WTC11 (cell line): Measurements from ENCODE around the gene TMEM54. TPM values are rescaled to one million over a fixed set of nuclear protein-coding genes. Genes with fewer than 3 reads are reported as not detected.
A peak's percentile ranks its signal among the peaks of the same experiment; 100 is the strongest.

Source experiments
- ATAC-seq: fragments of 200-7000 bp; cut with Tn5 transposase; 2 replicates; pipeline ENCODE4 v1.10.0; 2021; ENCODE audit warnings: mild to moderate bottlenecking, moderate library complexity
- CTCF ChIA-PET: fragments of 300-600 bp; sonication (Branson Sonifier 250); formaldehyde crosslinking; loops from one replicate; lab custom pipeline; 2021; ENCODE audit warnings: antibody characterized with exemption; lab: Charles Lee
- POLR2A ChIA-PET: fragments of 350-600 bp; sonication (Branson Sonifier 250); formaldehyde crosslinking; loops from one replicate; lab custom pipeline; 2021; ENCODE audit warnings: antibody characterized with exemption; lab: Charles Lee
- DNase-seq: peaks from one replicate; pipeline ENCODE4 v3.0.0; 2021; ENCODE audit warnings: low spot score
- H3K27ac Mint-ChIP-seq: 2 replicates; pipeline ENCODE4 v1.8.0; 2021; ENCODE audit warnings: mixed read lengths
- H3K27me3 Mint-ChIP-seq: 2 replicates; pipeline ENCODE4 v1.8.0; 2021; ENCODE audit warnings: low read depth, mild to moderate bottlenecking, moderate library complexity, mixed read lengths
- H3K36me3 Mint-ChIP-seq: 2 replicates; pipeline ENCODE4 v1.8.0; 2021; ENCODE audit warnings: mixed read lengths
- H3K4me1 Mint-ChIP-seq: 2 replicates; pipeline ENCODE4 v1.8.0; 2022; ENCODE audit warnings: mixed read lengths
- H3K4me3 Mint-ChIP-seq: 2 replicates; pipeline ENCODE4 v1.8.0; 2021; ENCODE audit warnings: mild to moderate bottlenecking, moderate library complexity, mixed read lengths
- H3K9me3 Mint-ChIP-seq: 2 replicates; pipeline ENCODE4 v1.8.0; 2021; ENCODE audit warnings: mixed read lengths
- ATF3 ChIP-seq: sonication (generic); formaldehyde crosslinking; conservative IDR thresholded peaks from 2 replicates; pipeline ENCODE4 v1.8.1; 2022; ENCODE audit warnings: mild to moderate bottlenecking, missing genetic modification reagents
- FOXP1 ChIP-seq: sonication (generic); formaldehyde crosslinking; IDR thresholded peaks from 2 replicates; pipeline ENCODE4 v1.8.0; 2022; ENCODE audit warnings: missing genetic modification reagents, mild to moderate bottlenecking, moderate library complexity, borderline replicate concordance
- HMGA2 ChIP-seq: fragments of 250-450 bp; sonication (Bioruptor Pico); IDR thresholded peaks from 2 replicates; pipeline ENCODE4 v1.4.0; 2021; ENCODE audit warnings: mild to moderate bottlenecking, moderate library complexity
- JAZF1 ChIP-seq: fragments of 250-450 bp; sonication (Bioruptor Pico); IDR thresholded peaks from 2 replicates; pipeline ENCODE4 v1.9.0; 2021; ENCODE audit warnings: moderate library complexity, mild to moderate bottlenecking, inconsistent platforms
- NFE2L1 ChIP-seq: sonication (generic); formaldehyde crosslinking; IDR thresholded peaks from 2 replicates; pipeline ENCODE4 v1.8.1; 2023; ENCODE audit warnings: missing genetic modification reagents
- PREB ChIP-seq: sonication (generic); formaldehyde crosslinking; IDR thresholded peaks from 2 replicates; pipeline ENCODE4 v1.8.1; 2022; ENCODE audit warnings: mild to moderate bottlenecking, missing genetic modification reagents, moderate library complexity, borderline replicate concordance
- RELA ChIP-seq: sonication (generic); formaldehyde crosslinking; IDR thresholded peaks from 2 replicates; pipeline ENCODE4 v1.8.1; 2022; ENCODE audit warnings: missing genetic modification reagents, mild to moderate bottlenecking, borderline replicate concordance
- SOX15 ChIP-seq: fragments of 250-450 bp; sonication (Bioruptor Pico); IDR thresholded peaks from 2 replicates; pipeline ENCODE4 v1.9.0; 2021; ENCODE audit warnings: mild to moderate bottlenecking
- STAT6 ChIP-seq: sonication (generic); formaldehyde crosslinking; conservative IDR thresholded peaks from 2 replicates; pipeline ENCODE4 v1.8.1; 2023; ENCODE audit warnings: mild to moderate bottlenecking, low read depth, missing genetic modification reagents, moderate library complexity
- TCF7 ChIP-seq: sonication (generic); formaldehyde crosslinking; IDR thresholded peaks from 2 replicates; pipeline ENCODE4 v1.8.0; 2022; ENCODE audit warnings: mild to moderate bottlenecking, low read depth, missing genetic modification reagents, moderate library complexity
- TP53 ChIP-seq: sonication (generic); formaldehyde crosslinking; IDR thresholded peaks from 2 replicates; pipeline ENCODE4 v1.8.1; 2023; ENCODE audit warnings: mild to moderate bottlenecking, missing genetic modification reagents
- USF1 ChIP-seq: sonication (generic); formaldehyde crosslinking; IDR thresholded peaks from 2 replicates; pipeline ENCODE4 v1.8.0; 2022; ENCODE audit warnings: mild to moderate bottlenecking, missing genetic modification reagents
- USF2 ChIP-seq: sonication (generic); formaldehyde crosslinking; IDR thresholded peaks from 2 replicates; pipeline ENCODE4 v1.8.1; 2023; ENCODE audit warnings: mild to moderate bottlenecking, missing genetic modification reagents, moderate library complexity
- ZMAT4 ChIP-seq: fragments of 250-450 bp; sonication (Bioruptor Pico); IDR thresholded peaks from 2 replicates; pipeline ENCODE4 v1.9.0; 2021; ENCODE audit warnings: mild to moderate bottlenecking
- ZNF281 ChIP-seq: sonication (generic); formaldehyde crosslinking; IDR thresholded peaks from 2 replicates; pipeline ENCODE4 v1.8.0; 2023; ENCODE audit warnings: mild to moderate bottlenecking, missing genetic modification reagents
- ZNF425 ChIP-seq: fragments of 250-450 bp; sonication (Bioruptor Pico); conservative IDR thresholded peaks from 2 replicates; pipeline ENCODE4 v1.9.0; 2021; ENCODE audit warnings: mild to moderate bottlenecking
- ZNF671 ChIP-seq: fragments of 250-450 bp; sonication (Bioruptor Pico); IDR thresholded peaks from 2 replicates; pipeline ENCODE4 v1.8.0; 2021; ENCODE audit warnings: mild to moderate bottlenecking
- total RNA-seq: library from RNA; stranded (reverse); gene quantifications from 3 replicates; pipeline ENCODE4 v1.2.3, GENCODE V29; 2021

The TMEM54 gene
- total RNA-seq, 1 experiment from 2014 or later = 20.7 TPM

- peak; percentile 98 for TF ChIP-seq ZNF281 (CRISPR knock-in tag)
- peak; percentile 95 for TF ChIP-seq PREB
- peak; percentile 92; the same call in 1 of the 2 replicates for TF ChIP-seq STAT6 (CRISPR knock-in tag)
- peak; percentile 66 for TF ChIP-seq USF2 (CRISPR knock-in tag)
- no peak for TF ChIP-seq SOX15 (CRISPR knock-in tag)
- TF ChIP-seq ZMAT4 = no peak
- TF ChIP-seq NFE2L1 (CRISPR knock-in tag) = peak; percentile 86
- TF ChIP-seq JAZF1 = no peak
- TF ChIP-seq USF1 (CRISPR knock-in tag) = peak; percentile 90
- TF ChIP-seq ATF3 (CRISPR knock-in tag) = peak; percentile 82; the same call in 1 of the 2 replicates
- no peak for TF ChIP-seq HMGA2 (CRISPR knock-in tag)
These were observed 15.0 kb downstream of the TMEM54 start, which contains the start of gene HPCA (continued) for GRCh38 chr1:32886004-32886827.

GRCh38 chr1:32885676-32886003 lies 15.5 kb downstream of the TMEM54 start:
- DNase-seq (no peak), ATAC-seq (no peak)
- TF ChIP-seq RELA (CRISPR knock-in tag) (no peak), ZNF671 (CRISPR knock-in tag) (no peak), TCF7 (no peak), FOXP1 (CRISPR knock-in tag) (no peak), TP53 (CRISPR knock-in tag) (no peak), ZNF425 (CRISPR knock-in tag) (no peak)
- TF ChIP-seq, all 79 proteins: peak for 0
- Mint-ChIP-seq H3K27ac (no peak overlapping the region), H3K27me3 (peaks cover 68% of the 10 kb centered on the region), H3K36me3 (no peaks in the 10 kb centered on the region), H3K4me1 (peaks cover 12% of the 10 kb centered on the region), H3K9me3 (no peaks in the 10 kb centered on the region), H3K4me3 (peak overlapping the region; percentile 65)
- ChIA-PET POLR2A (interaction anchor here (0.9 to 1.4 kb wide), 2 partner anchors 9 to 16 kb away, joined by 3 read pairs; no protein-coding TSS in a partner anchor), CTCF (interaction anchor here (0.5 to 4.6 kb wide), 7 partner anchors 10 to 365 kb away, joined by 3 to 93 read pairs (median 12); partner anchors contain the start of genes AZIN2 and FNDC5)
